HCT116 (cell line): Measurements from ENCODE around the gene ZC3H15. TPM values are rescaled to one million over a fixed set of nuclear protein-coding genes. Genes with fewer than 3 reads are reported as not detected.

Source experiments
- ATAC-seq: fragments of 200-7000 bp; cut with Tn5 transposase; 2 replicates; pipeline ENCODE4 v1.9.1; 2020; ENCODE audit warnings: mild to moderate bottlenecking, moderate library complexity
- BruUV-seq: library from RNA; stranded (reverse); fragments of 400-500 nt; replicated peaks from 2 replicates; lab custom pipeline; 2021; lab: Mats Ljungman, UMichigan
- CTCF ChIA-PET: fragments of 300-600 bp; sonication (Branson Sonifier 250); formaldehyde crosslinking; loops from one replicate; lab custom pipeline; 2021; ENCODE audit warnings: antibody characterized with exemption; lab: Charles Lee
- POLR2A ChIA-PET: fragments of 300-600, 350-600 bp; sonication (Branson Sonifier 250); formaldehyde crosslinking; loops from one replicate; lab custom pipeline; 2021; ENCODE audit warnings: antibody characterized with exemption; lab: Charles Lee
- RAD21 ChIA-PET, 2 experiments: fragments of 300-600 bp; sonication (Branson Sonifier 250); formaldehyde crosslinking; loops; one replicate each; lab custom pipeline; 2023; ENCODE audit warnings: low total read pairs in 2 of 2; ENCODE audit not compliant: uncharacterized antibody in 2 of 2, unreplicated experiment in 2 of 2, low non-redundant PET in 1 of 2; lab: Charles Lee
- DNase-seq: peaks from one replicate; pipeline ENCODE4 v3.0.0-alpha.2; 2010; ENCODE audit warnings: low read depth, low spot score
- H2AFZ ChIP-seq: fragments of 200-600 bp; shearing (Covaris generic), sonication (generic); 2 replicates; pipeline ENCODE4 v1.6.1; 2017; ENCODE audit warnings: low read depth, mixed run types, mixed read lengths, antibody characterized with exemption, low read length; ENCODE audit not compliant: poor library complexity, severe bottlenecking
- H3K27ac ChIP-seq: 2 replicates; pipeline ENCODE4 v1.5.1; 2012; ENCODE audit warnings: low read depth, low read length
- H3K27me3 ChIP-seq: fragments of 200-600 bp; sonication (generic); 2 replicates; pipeline ENCODE4 v1.6.1; 2016; ENCODE audit warnings: mixed run types, low read length, mixed read lengths; ENCODE audit not compliant: insufficient read depth
- H3K36me3 ChIP-seq, 2 experiments: fragments of 200-500 bp in 1 of 2; fragments of 200-600 bp in 1 of 2; sonication (Bioruptor generic) in 1 of 2; sonication (generic) in 1 of 2; 2 replicates each; pipeline versions ENCODE4 v1.5.1 to v1.6.1; 2014 to 2016; ENCODE audit warnings: low read length in 2 of 2, inconsistent platforms in 1 of 2, mixed read lengths in 1 of 2, mixed run types in 1 of 2; ENCODE audit not compliant: insufficient read depth in 2 of 2, control insufficient read depth in 1 of 2
- H3K4me1 ChIP-seq, 2 experiments: fragments of 200-600 bp in 1 of 2; sonication (generic) in 1 of 2; 2 replicates each; pipeline versions ENCODE4 v1.5.1 to v1.6.1; 2012 to 2017; ENCODE audit warnings: low read length in 2 of 2, inconsistent platforms in 1 of 2, mild to moderate bottlenecking in 1 of 2, mixed read lengths in 1 of 2, mixed run types in 1 of 2, moderate library complexity in 1 of 2; ENCODE audit not compliant: insufficient read depth in 2 of 2, control insufficient read depth in 1 of 2
- H3K4me2 ChIP-seq: fragments of 200-600 bp; sonication (generic); 2 replicates; pipeline ENCODE4 v1.6.1; 2017; ENCODE audit warnings: mixed run types, low read length, mixed read lengths
- H3K4me3 ChIP-seq, 2 experiments: fragments of 200-600 bp in 1 of 2; sonication (generic) in 1 of 2; replicated peaks in 1 of 2; 2 replicates each; pipeline ENCODE4 v1.5.1; 2011 to 2016; ENCODE audit warnings: low read length in 2 of 2, control low read depth in 1 of 2, low read depth in 1 of 2, mild to moderate bottlenecking in 1 of 2, mixed read lengths in 1 of 2, mixed run types in 1 of 2
- H3K79me2 ChIP-seq: fragments of 200-600 bp; sonication (generic); 2 replicates; pipeline ENCODE4 v1.6.1; 2017; ENCODE audit warnings: mild to moderate bottlenecking, mixed run types, low read length, moderate library complexity, mixed read lengths; ENCODE audit not compliant: insufficient read depth
- H3K9ac ChIP-seq: fragments of 200-600 bp; sonication (generic); 2 replicates; pipeline ENCODE4 v1.6.1; 2016; ENCODE audit warnings: low read length, mixed read lengths
- H3K9me2 ChIP-seq: fragments of 200-600 bp; sonication (generic), shearing (Covaris generic); 2 replicates; pipeline ENCODE4 v1.6.1; 2017; ENCODE audit warnings: mixed run types, mild to moderate bottlenecking, moderate library complexity; ENCODE audit not compliant: insufficient read depth
- H3K9me3 ChIP-seq, 2 experiments: fragments of 200-500 bp in 1 of 2; fragments of 200-600 bp in 1 of 2; sonication (Bioruptor generic) in 1 of 2; sonication (generic) in 1 of 2; 2 replicates each; pipeline ENCODE4 v1.6.1; 2014 to 2017; ENCODE audit warnings: low read length in 2 of 2, mixed read lengths in 2 of 2, inconsistent platforms in 1 of 2, low read depth in 1 of 2, mild to moderate bottlenecking in 1 of 2, mixed run types in 1 of 2, moderate library complexity in 1 of 2; ENCODE audit not compliant: control insufficient read depth in 1 of 2, insufficient read depth in 1 of 2
- H4K20me1 ChIP-seq: fragments of 200-600 bp; sonication (generic), shearing (Covaris generic); 2 replicates; pipeline ENCODE4 v1.6.1; 2017; ENCODE audit warnings: mixed run types, mild to moderate bottlenecking, moderate library complexity; ENCODE audit not compliant: insufficient read depth
- CBX3 ChIP-seq: IDR thresholded peaks from 2 replicates; pipeline ENCODE4 v1.6.1; 2012; ENCODE audit warnings: low read depth
- CEBPB ChIP-seq: IDR thresholded peaks from 2 replicates; pipeline ENCODE4 v1.6.1; 2012; ENCODE audit warnings: low read depth
- ELF1 ChIP-seq: IDR thresholded peaks from 2 replicates; pipeline ENCODE4 v1.6.1; 2012; ENCODE audit warnings: low read depth, borderline replicate concordance
- EZH2phosphoT487 ChIP-seq: fragments of 200-600 bp; IDR thresholded peaks from 2 replicates; pipeline ENCODE4 v1.6.1; 2018; ENCODE audit warnings: antibody characterized with exemption, borderline replicate concordance
- RAD21 ChIP-seq: IDR thresholded peaks from 2 replicates; pipeline ENCODE4 v1.6.1; 2012; ENCODE audit warnings: low read depth, mild to moderate bottlenecking
- SRF ChIP-seq: IDR thresholded peaks from 2 replicates; pipeline ENCODE4 v1.6.1; 2012; ENCODE audit warnings: low read depth
- ZNF274 ChIP-seq: fragments of 200-500 bp; sonication (Bioruptor generic); IDR thresholded peaks from 2 replicates; pipeline ENCODE4 v1.6.1; 2014; ENCODE audit warnings: mild to moderate bottlenecking, low read depth, low read length, inconsistent platforms
- intact Hi-C: fragments of 100-400 bp; cut with micrococcal nuclease; formaldehyde crosslinking; loops from 2 replicates; pipeline ENCODE4 v1.10.0; 2022
- total RNA-seq: library from RNA; stranded (reverse); gene quantifications from one replicate; pipeline ENCODE4 v1.2.1, GENCODE V29; 2021; ENCODE audit not compliant: unreplicated experiment
- TF ChIP-seq, protein P1 (sequence below): IDR thresholded peaks from 2 replicates; pipeline ENCODE4 v1.6.1; 2012
- TF ChIP-seq, protein P2 (sequence below): IDR thresholded peaks from 2 replicates; pipeline ENCODE4 v1.6.1; 2012
- TF ChIP-seq, protein P3 (sequence below), 3 experiments: fragments of 200-600 bp in 1 of 3; sonication (generic) in 1 of 3; IDR thresholded peaks in 2 of 3; conservative IDR thresholded peaks in 1 of 3; 2 replicates each; pipeline ENCODE4 v1.5.1; 2012 to 2017; ENCODE audit warnings: low read depth in 2 of 3, low read length in 2 of 3, antibody characterized with exemption in 1 of 3, borderline replicate concordance in 1 of 3, control low read depth in 1 of 3, mild to moderate bottlenecking in 1 of 3, mixed read lengths in 1 of 3, mixed run types in 1 of 3, moderate library complexity in 1 of 3; ENCODE audit not compliant: insufficient read depth in 1 of 3

The ZC3H15 gene
- total RNA-seq, 1 experiment from 2014 or later, result 75.2 TPM

DNA sequence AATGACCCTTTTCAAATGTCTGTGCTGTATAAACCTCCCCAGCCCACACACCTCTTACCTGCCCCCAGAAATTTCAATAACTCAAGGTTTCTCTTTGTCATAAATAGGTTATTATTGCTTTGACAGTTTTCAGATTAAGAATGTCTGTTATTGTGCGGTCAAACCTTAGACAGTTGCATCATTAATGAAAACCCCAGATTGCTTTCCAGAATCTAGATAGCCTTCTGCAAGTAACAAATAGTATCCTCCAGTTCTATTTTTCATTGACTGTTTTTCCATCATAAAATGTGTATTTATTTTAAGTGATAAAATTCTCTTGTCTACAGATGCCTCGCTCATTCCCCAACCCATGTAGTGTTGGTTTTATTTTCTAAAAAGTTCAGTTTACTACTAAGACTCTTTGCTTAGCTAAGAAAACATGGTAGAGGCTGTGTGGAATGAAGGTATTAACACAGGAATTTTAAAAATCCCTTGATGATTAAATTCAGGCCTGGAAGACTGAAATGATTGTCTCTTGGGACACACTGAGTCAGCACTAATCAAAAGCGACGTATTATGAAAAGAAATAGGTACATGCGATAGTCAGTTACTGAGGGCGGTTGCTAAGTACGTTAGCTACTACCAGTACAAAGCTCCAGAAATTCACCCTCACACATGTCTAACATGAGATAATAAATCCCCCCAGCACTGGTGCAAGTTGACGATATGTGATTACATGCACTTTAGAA lies 65.4 kb downstream of the ZC3H15 start:
- no peak overlapping the region for H2AFZ ChIP-seq
- POLR2A ChIA-PET, result no interaction called here
- H3K9ac ChIP-seq, result no peak overlapping the region
- H3K79me2 ChIP-seq, result no peaks in the 10 kb centered on the region
- no TSS peak for BruUV-seq
- no peak for TF ChIP-seq CEBPB
- no peak for TF ChIP-seq RAD21
- TF ChIP-seq, protein P1, sequence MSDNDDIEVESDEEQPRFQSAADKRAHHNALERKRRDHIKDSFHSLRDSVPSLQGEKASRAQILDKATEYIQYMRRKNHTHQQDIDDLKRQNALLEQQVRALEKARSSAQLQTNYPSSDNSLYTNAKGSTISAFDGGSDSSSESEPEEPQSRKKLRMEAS, result no peak
- TF ChIP-seq, protein P2, sequence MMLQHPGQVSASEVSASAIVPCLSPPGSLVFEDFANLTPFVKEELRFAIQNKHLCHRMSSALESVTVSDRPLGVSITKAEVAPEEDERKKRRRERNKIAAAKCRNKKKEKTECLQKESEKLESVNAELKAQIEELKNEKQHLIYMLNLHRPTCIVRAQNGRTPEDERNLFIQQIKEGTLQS, result no peak
- no peak for TF ChIP-seq ZNF274
- no peak for TF ChIP-seq ELF1
- TF ChIP-seq, protein P3, sequence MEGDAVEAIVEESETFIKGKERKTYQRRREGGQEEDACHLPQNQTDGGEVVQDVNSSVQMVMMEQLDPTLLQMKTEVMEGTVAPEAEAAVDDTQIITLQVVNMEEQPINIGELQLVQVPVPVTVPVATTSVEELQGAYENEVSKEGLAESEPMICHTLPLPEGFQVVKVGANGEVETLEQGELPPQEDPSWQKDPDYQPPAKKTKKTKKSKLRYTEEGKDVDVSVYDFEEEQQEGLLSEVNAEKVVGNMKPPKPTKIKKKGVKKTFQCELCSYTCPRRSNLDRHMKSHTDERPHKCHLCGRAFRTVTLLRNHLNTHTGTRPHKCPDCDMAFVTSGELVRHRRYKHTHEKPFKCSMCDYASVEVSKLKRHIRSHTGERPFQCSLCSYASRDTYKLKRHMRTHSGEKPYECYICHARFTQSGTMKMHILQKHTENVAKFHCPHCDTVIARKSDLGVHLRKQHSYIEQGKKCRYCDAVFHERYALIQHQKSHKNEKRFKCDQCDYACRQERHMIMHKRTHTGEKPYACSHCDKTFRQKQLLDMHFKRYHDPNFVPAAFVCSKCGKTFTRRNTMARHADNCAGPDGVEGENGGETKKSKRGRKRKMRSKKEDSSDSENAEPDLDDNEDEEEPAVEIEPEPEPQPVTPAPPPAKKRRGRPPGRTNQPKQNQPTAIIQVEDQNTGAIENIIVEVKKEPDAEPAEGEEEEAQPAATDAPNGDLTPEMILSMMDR (IDR thresholded peaks at IDR 0.05 in 2 of 3, conservative IDR thresholded peaks at IDR 0.05 in 1 of 3; ENCODE audit: borderline replicate concordance in 1 of 3, insufficient read depth in 1 of 3, low read depth in 2 of 3, low read length in 2 of 3), result no peak
- TF ChIP-seq CBX3, result no peak
- TF ChIP-seq EZH2phosphoT487, result no peak
- no peak for TF ChIP-seq SRF
- RAD21 ChIA-PET, result interaction anchor here in 1 of 2 experiments (0.6 kb wide), 1 partner anchor 254 kb away, joined by 3 read pairs; no protein-coding TSS in a partner anchor
- no peaks in the 10 kb centered on the region for H3K36me3 ChIP-seq
- DNase-seq (no peak), ATAC-seq (no peak)
- H3K27me3 ChIP-seq, result no peaks in the 10 kb centered on the region
- H3K4me1 ChIP-seq, result peaks cover 4 to 8% of the 10 kb centered on the region in 2 experiments
- no peak overlapping the region for H3K4me3 ChIP-seq
- intact Hi-C loops, result no loop called here
- H3K9me2 ChIP-seq, result no peaks in the 10 kb centered on the region
- CTCF ChIA-PET, result no interaction called here
- no peak overlapping the region for H3K4me2 ChIP-seq
- H3K9me3 ChIP-seq, result no peaks in the 10 kb centered on the region
- H4K20me1 ChIP-seq, result no peaks in the 10 kb centered on the region
- no peak overlapping the region for H3K27ac ChIP-seq
